ENCODE results near the gene TOR4A. TPM values are rescaled to one million over a fixed set of nuclear protein-coding genes. Genes with fewer than 3 reads are reported as not detected.

Gene TOR4A
- total RNA-seq, 2 experiments from 2014 or later, result 11.7 to 22.3 TPM

- no peaks in the 10 kb centered on the region for H3K9me3 ChIP-seq (ENCODE audit: low read length)
- H3K27ac ChIP-seq (ENCODE audit: low read depth, low read length, poor library complexity, severe bottlenecking), result no peak overlapping the region
- H3K36me3 ChIP-seq (ENCODE audit: insufficient read depth, low read length), result peaks cover 28% of the 10 kb centered on the region
- intact Hi-C loops (cut with micrococcal nuclease; ENCODE audit: unreplicated experiment), result no loop called here
- 0 out of 2 replicates have a peak overlapping the region, but pooled peaks have one; percentile 43 for H3K4me2 ChIP-seq (ENCODE audit: low read length)
- POLR2A ChIA-PET, result interaction anchor here (0.6 kb wide), 1 partner anchor 174 kb away, joined by 3 read pairs; the partner anchor contains the start of gene SAPCD2
- no peak for DNase-seq (ENCODE audit: low spot score)
- peaks cover 14% of the 10 kb centered on the region for H4K20me1 ChIP-seq (ENCODE audit: insufficient read depth, low read length)
- H3K4me3 ChIP-seq (ENCODE audit: low read depth, low read length, poor library complexity, severe bottlenecking), result no peak overlapping the region
- no peak overlapping the region for H2AFZ ChIP-seq (ENCODE audit: low read length)
- BruUV-seq (replicated peaks), result no TSS peak
- TF ChIP-seq EZH2phosphoT487 (IDR thresholded peaks at IDR 0.05; ENCODE audit: borderline replicate concordance, low read depth, low read length) (no peak), CTCF (conservative IDR thresholded peaks at IDR 0.05; ENCODE audit: low read length) (no peak)
- no peaks in the 10 kb centered on the region for H3K9me2 ChIP-seq (ENCODE audit: insufficient read depth, low read length)
- peaks cover 36% of the 10 kb centered on the region for H3K4me1 ChIP-seq (ENCODE audit: insufficient read depth, low read length, poor library complexity, severe bottlenecking)
- CTCF ChIA-PET (ENCODE audit: unreplicated experiment), result no interaction called here
- peaks cover 19% of the 10 kb centered on the region for H3K79me2 ChIP-seq (ENCODE audit: insufficient read depth, low read depth, low read length)
These were observed 32.8 kb upstream of the TOR4A start for GRCh38 chr9:137244486-137245449.

GRCh38 chr9:137245450-137246421 is 31.8 kb upstream of the TOR4A start:
- Histone ChIP-seq H4K20me1 (ENCODE audit: insufficient read depth, low read length) (peaks cover 14% of the 10 kb centered on the region), H3K9me2 (ENCODE audit: insufficient read depth, low read length) (no peaks in the 10 kb centered on the region), H3K4me1 (ENCODE audit: insufficient read depth, low read length, poor library complexity, severe bottlenecking) (peaks cover 36% of the 10 kb centered on the region), H3K27ac (ENCODE audit: low read depth, low read length, poor library complexity, severe bottlenecking) (no peak overlapping the region), H2AFZ (ENCODE audit: low read length) (no peak overlapping the region), H3K4me3 (ENCODE audit: low read depth, low read length, poor library complexity, severe bottlenecking) (no peak overlapping the region), H3K79me2 (ENCODE audit: insufficient read depth, low read depth, low read length) (peaks cover 17% of the 10 kb centered on the region), H3K9me3 (ENCODE audit: low read length) (no peaks in the 10 kb centered on the region), H3K36me3 (ENCODE audit: insufficient read depth, low read length) (peaks cover 28% of the 10 kb centered on the region), H3K4me2 (ENCODE audit: low read length) (no peak overlapping the region)
- ChIA-PET CTCF (ENCODE audit: unreplicated experiment) (no interaction called here), POLR2A (no interaction called here)
- no peak for DNase-seq (ENCODE audit: low spot score)
- no TSS peak for BruUV-seq (replicated peaks)
- TF ChIP-seq CTCF (conservative IDR thresholded peaks at IDR 0.05; ENCODE audit: low read length), result no peak
- no peak for TF ChIP-seq EZH2phosphoT487 (IDR thresholded peaks at IDR 0.05; ENCODE audit: borderline replicate concordance, low read depth, low read length)
- intact Hi-C loops (cut with micrococcal nuclease; ENCODE audit: unreplicated experiment), result no loop called here
